Chondrocyte (in vitro differentiated cells): ENCODE data around the gene USP26. TPM values are rescaled to one million over a fixed set of nuclear protein-coding genes. Genes with fewer than 3 reads are reported as not detected.
"Not testable (repeated sequence)": the region's sequence is repeated elsewhere in the genome, so short reads cannot be mapped to it uniquely, and the experiment has no call there.

Experiments
- DNase-seq: peaks from one replicate; pipeline ENCODE4 v3.0.0; 2021; ENCODE audit warnings: mixed read lengths, low spot score
- H3K27ac Mint-ChIP-seq: one replicate; pipeline ENCODE4 v1.8.0; 2021; ENCODE audit warnings: mild to moderate bottlenecking, moderate library complexity, mixed read lengths; ENCODE audit not compliant: unreplicated experiment
- H3K27me3 Mint-ChIP-seq: 2 replicates; pipeline ENCODE4 v1.8.0; 2021; ENCODE audit warnings: low read depth, mixed read lengths
- H3K36me3 Mint-ChIP-seq: 2 replicates; pipeline ENCODE4 v1.8.0; 2021; ENCODE audit warnings: low read depth, mixed read lengths
- H3K4me1 Mint-ChIP-seq: 2 replicates; pipeline ENCODE4 v1.8.0; 2021; ENCODE audit warnings: low read depth, mild to moderate bottlenecking, mixed read lengths
- H3K4me3 Mint-ChIP-seq: one replicate; pipeline ENCODE4 v1.8.0; 2021; ENCODE audit warnings: mild to moderate bottlenecking, moderate library complexity, mixed read lengths; ENCODE audit not compliant: unreplicated experiment
- H3K9me3 Mint-ChIP-seq: 2 replicates; pipeline ENCODE4 v1.8.0; 2021; ENCODE audit warnings: low read depth, mixed read lengths
- total RNA-seq: library from RNA; stranded (reverse); gene quantifications from 3 replicates; pipeline ENCODE4 v1.2.1, GENCODE V29; 2021
- TF ChIP-seq, protein P1 (sequence below): fragments of 200-600 bp; sonication (generic); IDR thresholded peaks from 2 replicates; pipeline ENCODE4 v1.5.0; 2021; ENCODE audit warnings: antibody characterized with exemption, mild to moderate bottlenecking, moderate library complexity

Gene USP26
- total RNA-seq, 1 donor from 2014 or later = 0.17 TPM

DNA sequence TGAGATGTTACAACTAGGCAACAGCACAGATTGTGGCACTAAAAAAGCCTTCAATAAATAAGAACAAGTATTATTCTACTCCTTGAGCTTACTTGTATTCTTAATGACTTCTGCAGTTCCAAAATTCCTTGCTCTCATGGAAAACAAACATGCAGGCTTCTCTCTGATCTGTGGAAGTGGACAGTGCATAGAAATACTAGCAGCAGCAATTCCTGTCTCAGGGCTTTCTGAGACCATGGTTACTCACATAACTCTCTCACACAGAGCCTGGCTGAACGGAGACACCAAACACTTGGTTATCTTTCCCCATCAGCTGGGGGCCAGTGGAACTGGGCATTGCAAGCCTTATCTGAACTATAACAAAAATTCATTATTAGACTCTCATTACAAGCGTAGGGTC, 106.1 kb downstream of the USP26 start:
- H3K27me3 Mint-ChIP-seq = peaks cover 8% of the 10 kb centered on the region
- no peak overlapping the region for H3K27ac Mint-ChIP-seq
- H3K9me3 Mint-ChIP-seq = no peaks in the 10 kb centered on the region
- H3K4me3 Mint-ChIP-seq = no peak overlapping the region
- no peaks in the 10 kb centered on the region for H3K36me3 Mint-ChIP-seq
- no peak for DNase-seq
- H3K4me1 Mint-ChIP-seq = no peaks in the 10 kb centered on the region
- TF ChIP-seq, protein P1, sequence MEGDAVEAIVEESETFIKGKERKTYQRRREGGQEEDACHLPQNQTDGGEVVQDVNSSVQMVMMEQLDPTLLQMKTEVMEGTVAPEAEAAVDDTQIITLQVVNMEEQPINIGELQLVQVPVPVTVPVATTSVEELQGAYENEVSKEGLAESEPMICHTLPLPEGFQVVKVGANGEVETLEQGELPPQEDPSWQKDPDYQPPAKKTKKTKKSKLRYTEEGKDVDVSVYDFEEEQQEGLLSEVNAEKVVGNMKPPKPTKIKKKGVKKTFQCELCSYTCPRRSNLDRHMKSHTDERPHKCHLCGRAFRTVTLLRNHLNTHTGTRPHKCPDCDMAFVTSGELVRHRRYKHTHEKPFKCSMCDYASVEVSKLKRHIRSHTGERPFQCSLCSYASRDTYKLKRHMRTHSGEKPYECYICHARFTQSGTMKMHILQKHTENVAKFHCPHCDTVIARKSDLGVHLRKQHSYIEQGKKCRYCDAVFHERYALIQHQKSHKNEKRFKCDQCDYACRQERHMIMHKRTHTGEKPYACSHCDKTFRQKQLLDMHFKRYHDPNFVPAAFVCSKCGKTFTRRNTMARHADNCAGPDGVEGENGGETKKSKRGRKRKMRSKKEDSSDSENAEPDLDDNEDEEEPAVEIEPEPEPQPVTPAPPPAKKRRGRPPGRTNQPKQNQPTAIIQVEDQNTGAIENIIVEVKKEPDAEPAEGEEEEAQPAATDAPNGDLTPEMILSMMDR = no peak

DNA sequence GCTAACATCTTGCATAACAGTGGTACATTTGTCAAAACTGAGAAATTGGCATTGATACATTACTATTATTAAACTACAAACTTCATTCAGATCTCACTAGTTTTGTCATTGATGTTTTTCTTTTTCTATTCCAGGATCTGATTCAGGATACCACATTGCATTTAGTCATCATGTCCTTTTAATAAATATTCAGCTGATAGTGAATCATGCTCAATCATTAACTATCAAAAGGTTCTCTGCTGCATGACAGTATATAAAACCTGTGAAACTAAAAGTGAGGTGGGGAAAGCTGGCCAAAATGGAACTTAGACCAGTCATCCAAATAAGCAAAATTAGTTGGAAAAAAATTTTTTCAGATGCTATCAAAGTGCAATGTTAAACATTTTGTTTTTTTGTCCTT, 110.4 kb downstream of the USP26 start:
- Mint-ChIP-seq H3K36me3 (peaks cover 2% of the 10 kb centered on the region), H3K4me3 (no peak overlapping the region), H3K27me3 (peaks cover 9% of the 10 kb centered on the region), H3K9me3 (no peaks in the 10 kb centered on the region), H3K27ac (no peak overlapping the region), H3K4me1 (no peaks in the 10 kb centered on the region)
- DNase-seq = no peak
- TF ChIP-seq, protein P1 = no peak

DNA sequence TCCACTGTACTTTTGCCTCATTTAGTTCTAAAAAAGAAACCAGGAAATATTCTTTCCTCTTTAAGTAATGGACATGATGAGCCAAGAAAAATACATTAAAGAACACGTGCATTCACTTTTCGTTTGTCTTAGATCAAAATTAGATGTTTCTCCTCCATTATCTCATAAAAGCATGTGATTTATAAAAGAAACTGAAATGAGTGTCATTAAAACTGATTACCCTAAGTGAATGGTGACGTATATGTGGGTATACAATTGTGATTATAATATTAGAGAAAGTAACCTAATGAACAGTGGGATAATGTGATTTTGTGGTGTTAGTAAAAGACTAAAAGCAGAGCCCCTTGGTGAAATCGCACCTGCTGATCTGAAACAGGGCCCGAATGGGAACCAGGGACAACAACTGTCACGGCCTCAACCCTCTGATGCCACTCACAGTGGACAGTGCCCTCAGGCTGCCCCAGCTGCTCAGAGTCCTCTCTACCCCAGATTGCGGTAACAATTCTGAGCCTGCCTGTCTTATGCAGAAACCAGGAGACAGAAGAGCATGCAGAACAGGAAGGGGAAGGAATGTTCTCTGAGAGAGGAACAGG, 112.8 kb downstream of the USP26 start:
- H3K4me3 Mint-ChIP-seq = no peak overlapping the region
- peaks cover 2% of the 10 kb centered on the region for H3K36me3 Mint-ChIP-seq
- H3K27me3 Mint-ChIP-seq = peaks cover 5% of the 10 kb centered on the region
- no peaks in the 10 kb centered on the region for H3K4me1 Mint-ChIP-seq
- H3K27ac Mint-ChIP-seq = no peak overlapping the region
- TF ChIP-seq, protein P1 = no peak
- H3K9me3 Mint-ChIP-seq = peaks cover 2% of the 10 kb centered on the region
- DNase-seq = no peak

DNA sequence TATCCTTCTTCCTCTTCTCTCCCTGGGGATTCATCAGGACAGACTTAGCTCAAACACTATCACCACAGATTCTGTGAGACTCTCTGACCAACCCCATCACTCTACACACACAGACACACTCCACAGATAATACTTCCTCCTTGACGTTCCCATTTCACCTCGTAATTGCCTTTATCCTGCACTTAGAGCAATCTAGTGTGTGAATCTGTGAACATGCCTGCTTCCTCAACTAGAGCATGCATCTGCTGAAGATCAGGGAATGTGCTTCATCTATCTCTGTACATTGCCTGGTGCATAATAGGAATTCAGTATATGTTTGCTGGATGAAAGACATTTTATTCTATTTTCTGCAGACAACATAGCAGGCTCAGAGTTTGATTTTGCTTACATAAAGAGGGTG, 113.4 kb downstream of the USP26 start:
- H3K4me3 Mint-ChIP-seq = no peak overlapping the region

DNA sequence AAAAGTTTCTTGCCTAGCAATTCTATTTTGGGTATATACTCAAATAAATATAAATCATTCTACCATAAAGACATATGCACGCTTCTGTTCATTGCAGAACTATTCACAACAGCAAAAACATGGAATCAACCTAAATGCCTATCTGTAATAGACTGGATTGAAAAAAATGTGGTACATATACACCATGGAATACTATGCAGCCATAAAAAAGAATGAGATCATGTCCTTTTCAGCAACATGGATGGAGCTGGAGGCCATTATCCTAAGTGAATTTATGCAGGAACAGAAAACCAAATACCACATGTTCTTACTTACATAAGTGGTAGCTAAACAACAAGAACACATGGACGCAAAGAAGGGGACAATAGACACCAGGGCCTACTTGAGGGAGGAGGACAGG, 116.9 kb downstream of the USP26 start:
- not testable (repeated sequence) for H3K36me3 Mint-ChIP-seq, DNase-seq, H3K4me3 Mint-ChIP-seq, H3K27me3 Mint-ChIP-seq, H3K9me3 Mint-ChIP-seq, H3K27ac Mint-ChIP-seq, H3K4me1 Mint-ChIP-seq

More for the DNA sequence above, 113.4 kb downstream of the USP26 start:
- no peak for DNase-seq
- Mint-ChIP-seq H3K9me3 (peaks cover 2% of the 10 kb centered on the region), H3K27me3 (peaks cover 5% of the 10 kb centered on the region), H3K27ac (no peak overlapping the region), H3K36me3 (peaks cover 2% of the 10 kb centered on the region), H3K4me1 (no peaks in the 10 kb centered on the region)
- TF ChIP-seq, protein P1 = no peak

Other genes with a start within 250 kb of the USP26 start
- 1.9 to 6.6 TPM (median 2.2 TPM) in 3 replicates for gene HS6ST2, start 138.5 kb downstream of the USP26 start, total RNA-seq
- not detected in 3 replicates for gene TFDP3, start 121.2 kb upstream of the USP26 start, total RNA-seq